Superior temporal gyrus (tissue), 1 donor: Measurements from ENCODE around the gene CDO1.

Experiments
- DNase-seq: peaks from one replicate; pipeline ENCODE4 v3.0.0-alpha.2; 2016; ENCODE audit errors: extremely low spot score

The CDO1 gene

GRCh38 chr5:115787426-115787825 is 29.0 kb downstream of the CDO1 start:
- no peak for DNase-seq

GRCh38 chr5:115785381-115786065 is 30.9 kb downstream of the CDO1 start:
- DNase-seq = no peak

- DNase-seq = no peak
Observed at GRCh38 chr5:115778417-115778816, 38.0 kb downstream of the CDO1 start.

DNA sequence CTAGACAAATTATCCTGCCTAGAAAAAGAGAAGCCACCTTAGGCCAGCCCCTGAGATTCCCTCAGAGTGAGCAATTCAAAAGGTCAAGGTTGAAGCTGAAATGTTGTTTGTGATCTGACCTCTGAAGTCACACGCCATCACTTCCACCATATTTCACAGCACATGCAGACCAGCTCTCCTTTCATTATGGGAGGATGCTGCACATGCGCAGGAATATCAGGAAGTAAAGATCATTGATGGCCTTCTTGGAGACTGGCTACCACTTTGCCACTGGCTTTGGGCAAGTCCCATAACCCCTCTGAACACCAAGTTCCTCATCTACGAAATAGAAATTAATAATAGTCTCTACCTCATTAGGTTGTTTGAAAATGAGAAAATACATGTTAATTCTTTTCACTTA is 39.5 kb downstream of the CDO1 start:
- DNase-seq = no peak

DNA sequence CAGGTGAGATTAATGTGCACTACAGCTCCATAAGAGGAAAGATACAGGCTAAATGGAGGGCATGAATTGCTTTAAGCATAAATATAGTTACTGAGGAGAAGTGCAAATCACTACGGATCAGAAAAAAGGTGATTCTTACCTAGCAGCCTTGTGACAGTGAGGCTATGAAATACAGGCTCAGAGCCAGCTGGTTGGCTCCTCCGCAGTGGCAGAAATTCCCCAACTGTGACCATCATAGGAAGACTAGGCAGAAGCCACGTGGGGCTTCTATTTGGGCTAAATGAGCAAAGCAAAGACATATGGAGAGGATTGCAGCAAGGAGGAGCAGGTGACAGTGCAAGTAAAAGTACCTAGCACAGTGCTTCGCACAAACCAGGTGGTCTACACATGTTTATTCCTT is 40.5 kb downstream of the CDO1 start:
- no peak for DNase-seq

DNA sequence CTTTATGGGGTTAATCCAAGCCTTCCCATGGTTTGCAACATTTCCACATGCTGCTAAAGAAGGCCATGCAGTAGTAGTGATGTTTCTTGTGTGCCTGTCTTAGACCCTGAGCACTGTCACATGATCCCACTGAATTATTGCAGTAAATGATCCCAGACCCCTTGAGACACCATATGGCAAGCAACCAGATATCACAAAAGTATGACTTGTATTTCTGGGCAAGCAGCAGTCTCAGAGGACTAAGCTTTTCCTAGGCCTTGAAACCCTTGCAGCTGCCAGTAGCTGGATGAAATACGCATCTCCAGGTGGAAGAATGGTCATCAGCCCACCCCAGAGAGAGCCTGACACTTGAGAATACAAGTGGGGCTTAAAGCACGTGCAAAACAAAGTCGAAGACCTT is 41.8 kb downstream of the CDO1 start:
- DNase-seq = no peak

DNA sequence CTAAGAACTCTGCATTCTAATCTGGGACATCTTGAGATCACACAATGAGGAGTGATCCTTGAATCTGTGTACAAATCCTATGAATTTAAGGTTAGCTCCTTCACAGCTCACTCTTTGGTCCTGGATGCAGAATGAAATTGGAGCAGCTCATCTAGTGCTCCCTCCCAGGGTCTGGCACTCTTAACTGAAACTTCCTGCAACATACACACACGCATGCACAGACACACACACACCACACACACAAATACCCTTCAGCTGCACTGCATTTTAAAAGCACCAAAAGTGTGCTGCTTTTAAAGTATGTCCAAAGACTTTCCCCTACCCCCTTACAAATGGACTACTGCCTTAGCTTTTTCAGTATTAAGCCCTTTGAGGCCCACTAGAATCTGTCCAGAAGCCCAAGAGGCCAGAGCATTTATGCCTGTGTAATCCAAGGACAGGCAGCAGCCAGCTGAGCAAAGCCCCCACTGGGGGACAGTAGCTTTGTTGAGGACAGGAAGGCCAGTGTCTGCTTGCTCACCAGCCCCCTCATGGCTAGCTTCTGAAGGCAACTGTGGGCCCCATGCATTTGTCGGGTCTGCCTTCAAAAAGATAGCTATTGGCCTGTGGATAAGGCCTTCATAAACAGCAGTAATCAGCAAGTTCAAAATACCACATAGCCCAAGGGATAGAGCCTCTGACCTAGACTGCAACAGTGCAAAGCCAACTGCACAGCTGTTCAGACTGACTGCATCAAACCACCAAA is 43.6 kb downstream of the CDO1 start:
- no peak for DNase-seq

- DNase-seq = no peak
Observed at GRCh38 chr5:115770466-115770865, 46.0 kb downstream of the CDO1 start.

DNA sequence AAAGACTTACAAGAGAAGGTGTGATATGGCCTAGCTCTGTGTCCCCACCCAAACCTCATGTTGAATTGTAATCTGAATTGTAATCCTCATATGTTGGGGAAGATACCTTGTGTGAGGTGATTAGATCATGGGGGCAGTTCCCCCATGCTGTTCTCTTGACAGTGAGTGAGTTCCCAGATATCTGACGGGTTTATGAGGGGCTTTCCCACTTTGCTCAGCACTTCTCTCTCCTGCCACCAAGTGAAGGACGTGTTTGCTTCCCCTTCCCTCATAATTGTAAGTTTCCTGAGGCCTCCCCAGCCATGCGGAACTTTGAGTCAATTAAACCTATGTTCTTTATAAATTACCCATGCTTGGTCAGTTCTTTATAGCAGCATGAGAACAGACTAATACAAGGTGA is 49.0 kb downstream of the CDO1 start:
- DNase-seq = no peak

- DNase-seq = no peak
Observed at GRCh38 chr5:115766608-115767007, 49.9 kb downstream of the CDO1 start.

DNA sequence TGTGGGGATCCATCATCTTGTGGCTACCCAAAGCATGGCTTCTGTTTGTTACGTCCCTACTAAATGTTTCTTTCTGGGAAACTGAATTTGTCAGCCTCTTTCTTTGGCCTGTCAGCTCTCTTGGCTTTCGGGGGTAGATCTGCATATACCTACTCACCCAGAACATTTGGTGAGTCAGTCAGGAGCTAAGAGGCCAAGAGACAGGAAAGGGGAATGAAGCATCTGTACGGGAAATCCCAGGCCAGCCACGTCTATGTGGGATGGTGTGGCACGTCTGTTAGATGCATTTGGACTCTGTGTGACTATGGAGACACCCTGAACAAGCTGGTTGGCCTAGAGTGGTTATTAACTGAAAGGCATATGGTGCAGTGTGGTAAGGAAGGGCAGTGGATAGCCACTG is 58.1 kb downstream of the CDO1 start:
- no peak for DNase-seq

DNA sequence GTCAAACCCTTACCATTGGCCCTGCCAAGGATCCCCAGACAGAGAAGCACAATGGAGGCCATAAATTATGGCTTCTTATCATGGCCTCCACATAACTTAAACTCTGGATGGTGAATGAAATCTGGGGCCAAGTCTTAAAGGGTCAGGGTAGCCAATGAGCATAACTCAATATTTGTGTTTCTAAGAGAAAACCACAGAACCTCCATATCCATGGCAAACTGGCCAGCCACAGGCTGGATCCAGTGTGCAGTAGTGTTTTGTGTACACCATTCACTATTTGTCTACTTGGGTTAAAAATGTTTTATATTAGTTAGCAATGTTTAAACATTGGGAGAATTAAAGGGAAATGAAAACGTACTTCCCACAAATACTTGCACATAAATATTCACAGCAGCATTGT is 60.8 kb downstream of the CDO1 start:
- DNase-seq = no peak
